Stimulated activated CD8-positive, alpha-beta memory T cell treated with anti-CD3 and anti-CD28 coated beads, Interleukin-7, amount 100 ng/mL, for 4 hours (primary cell): Measurements from ENCODE around the gene SLC2A4RG.

Source experiments
- DNase-seq, 2 donors: peaks; one replicate each; pipeline ENCODE4 v3.0.0-alpha.2; 2020; ENCODE audit warnings: low read depth in 2 of 2

The SLC2A4RG gene, protein sequence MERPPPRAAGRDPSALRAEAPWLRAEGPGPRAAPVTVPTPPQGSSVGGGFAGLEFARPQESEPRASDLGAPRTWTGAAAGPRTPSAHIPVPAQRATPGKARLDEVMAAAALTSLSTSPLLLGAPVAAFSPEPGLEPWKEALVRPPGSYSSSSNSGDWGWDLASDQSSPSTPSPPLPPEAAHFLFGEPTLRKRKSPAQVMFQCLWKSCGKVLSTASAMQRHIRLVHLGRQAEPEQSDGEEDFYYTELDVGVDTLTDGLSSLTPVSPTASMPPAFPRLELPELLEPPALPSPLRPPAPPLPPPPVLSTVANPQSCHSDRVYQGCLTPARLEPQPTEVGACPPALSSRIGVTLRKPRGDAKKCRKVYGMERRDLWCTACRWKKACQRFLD

GRCh38 chr20:63739130-63740069, at the start of gene SLC2A4RG:
SLC2A4RG (plus strand) TSS chr20:63739776; CDS start chr20:63739913, 137 bp downstream.
- DNase-seq, result peak in 1 of 2 donors; percentile 65

DNA sequence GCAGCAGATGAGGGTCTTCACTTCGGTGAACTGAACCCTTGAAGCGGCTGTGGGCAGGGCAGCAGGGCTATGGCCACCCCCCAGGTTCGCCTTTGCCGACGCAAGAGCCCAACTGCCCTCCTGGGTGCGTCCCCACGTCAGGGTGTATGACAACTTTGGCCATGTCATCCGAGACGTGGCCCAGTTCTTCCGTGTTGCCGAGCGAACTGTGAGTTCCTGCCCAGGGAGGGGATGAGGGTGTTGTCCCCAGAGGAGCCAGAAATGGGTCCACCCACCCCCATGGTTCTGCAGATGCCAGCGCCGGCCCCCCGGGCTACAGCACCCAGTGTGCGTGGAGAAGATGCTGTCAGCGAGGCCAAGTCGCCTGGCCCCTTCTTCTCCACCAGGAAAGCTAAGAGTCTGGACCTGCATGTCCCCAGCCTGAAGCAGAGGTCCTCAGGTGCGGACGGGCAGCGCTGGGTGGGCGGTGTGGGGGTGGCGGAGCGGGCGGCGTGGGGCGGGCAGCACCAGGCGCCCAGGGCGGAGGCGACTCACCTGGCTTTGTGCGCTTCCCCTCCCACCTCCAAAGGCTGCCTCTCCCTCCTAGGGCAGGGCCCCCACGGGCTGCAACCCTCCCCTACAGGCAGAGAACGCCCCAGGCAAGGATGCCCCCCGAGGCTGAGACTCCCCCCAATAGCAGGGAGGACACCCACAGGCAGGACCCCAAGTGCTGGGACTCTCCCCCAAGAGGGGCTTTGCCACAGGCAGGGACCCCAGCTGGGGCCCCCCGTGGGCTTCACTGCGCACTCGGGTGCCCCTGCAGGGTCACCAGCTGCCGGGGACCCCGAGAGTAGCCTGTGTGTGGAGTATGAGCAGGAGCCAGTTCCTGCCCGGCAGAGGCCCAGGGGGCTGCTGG, 49.3 kb upstream of the SLC2A4RG start:
- DNase-seq, result no peak

GRCh38 chr20:63690898-63691710, 48.5 kb upstream of the SLC2A4RG start:
- no peak for DNase-seq

- no peak for DNase-seq
Measured at GRCh38 chr20:63691711-63692435, 47.7 kb upstream of the SLC2A4RG start.

- DNase-seq, result no peak
Measured at GRCh38 chr20:63692436-63693082, 47.0 kb upstream of the SLC2A4RG start.

DNA sequence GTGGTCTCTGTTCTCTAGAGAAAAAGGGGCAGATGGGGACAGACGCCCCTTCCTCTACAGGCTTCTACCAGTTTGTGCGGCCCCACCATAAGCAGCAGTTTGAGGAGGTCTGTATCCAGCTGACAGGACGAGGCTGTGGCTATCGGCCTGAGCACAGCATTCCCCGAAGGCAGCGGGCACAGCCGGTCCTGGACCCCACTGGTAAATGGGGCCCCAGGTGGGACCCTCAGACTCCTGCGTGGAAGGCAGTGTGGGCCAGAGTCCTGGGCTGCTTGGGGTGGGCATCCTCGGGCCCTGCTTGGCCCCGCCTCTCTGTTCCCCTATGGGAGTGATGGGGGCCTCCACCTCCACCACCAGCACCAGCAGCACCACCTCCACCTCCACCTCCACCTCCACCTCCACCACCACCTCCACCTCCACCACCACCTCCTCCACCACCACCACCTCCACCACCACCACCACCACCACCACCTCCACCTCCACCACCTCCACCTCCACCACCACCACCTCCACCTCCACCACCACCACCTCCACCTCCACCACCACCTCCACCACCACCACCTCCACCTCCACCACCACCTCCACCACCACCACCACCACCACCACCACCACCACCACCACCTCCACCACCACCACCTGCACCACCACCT, 46.4 kb upstream of the SLC2A4RG start:
- DNase-seq, result no peak

GRCh38 chr20:63693733-63694583, 45.6 kb upstream of the SLC2A4RG start:
- no peak for DNase-seq

DNA sequence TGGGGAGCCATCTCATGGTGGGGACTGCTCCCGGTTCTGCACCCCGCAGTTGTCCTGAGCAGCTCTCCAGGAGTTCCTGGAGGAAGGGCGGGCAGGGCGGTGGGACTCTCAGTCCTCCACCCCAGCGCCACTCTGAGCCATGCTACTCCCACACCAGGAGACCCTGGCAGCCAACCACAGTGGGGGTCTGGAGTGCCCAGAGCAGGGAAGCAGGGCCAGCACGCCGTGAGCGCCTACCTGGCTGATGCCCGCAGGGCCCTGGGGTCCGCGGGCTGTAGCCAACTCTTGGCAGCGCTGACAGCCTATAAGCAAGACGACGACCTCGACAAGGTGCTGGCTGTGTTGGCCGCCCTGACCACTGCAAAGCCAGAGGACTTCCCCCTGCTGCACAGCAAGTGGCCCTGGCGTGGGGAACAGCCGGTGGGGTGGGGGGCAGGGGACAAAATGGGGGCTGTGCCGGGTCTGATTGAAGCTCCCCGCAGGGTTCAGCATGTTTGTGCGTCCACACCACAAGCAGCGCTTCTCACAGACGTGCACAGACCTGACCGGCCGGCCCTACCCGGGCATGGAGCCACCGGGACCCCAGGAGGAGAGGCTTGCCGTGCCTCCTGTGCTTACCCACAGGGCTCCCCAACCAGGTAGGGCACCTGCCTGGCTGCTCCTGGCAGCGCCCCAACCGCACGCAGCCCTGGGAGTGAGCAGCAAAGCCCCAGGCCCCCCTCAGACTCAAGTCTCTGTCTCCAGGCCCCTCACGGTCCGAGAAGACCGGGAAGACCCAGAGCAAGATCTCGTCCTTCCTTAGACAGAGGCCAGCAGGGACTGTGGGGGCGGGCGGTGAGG, 44.8 kb upstream of the SLC2A4RG start:
- no peak for DNase-seq

GRCh38 chr20:63695424-63696305, 43.9 kb upstream of the SLC2A4RG start:
- DNase-seq, result no peak

DNA sequence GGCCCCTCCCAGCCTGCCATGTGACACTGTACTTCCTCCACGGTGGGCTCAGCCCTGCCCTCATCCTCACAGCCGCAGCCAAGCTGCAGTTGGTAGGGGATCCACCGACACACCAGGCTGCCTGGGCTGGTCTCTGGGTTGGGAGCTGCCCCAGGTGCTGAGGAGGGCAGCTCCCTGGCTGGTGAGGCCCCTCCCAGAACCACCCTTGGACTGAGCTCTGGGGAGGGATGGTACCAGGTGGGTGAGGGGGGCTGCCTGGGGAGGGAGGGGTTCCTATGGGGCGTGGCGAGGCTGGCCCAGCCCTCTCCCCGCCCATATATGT, 43.3 kb upstream of the SLC2A4RG start:
- DNase-seq, result no peak

GRCh38 chr20:63696628-63697356, 42.8 kb upstream of the SLC2A4RG start, which contains the start of gene TNFRSF6B:
TNFRSF6B (plus strand) TSS chr20:63696652; CDS start chr20:63696768, 116 bp downstream.
- no peak for DNase-seq

DNA sequence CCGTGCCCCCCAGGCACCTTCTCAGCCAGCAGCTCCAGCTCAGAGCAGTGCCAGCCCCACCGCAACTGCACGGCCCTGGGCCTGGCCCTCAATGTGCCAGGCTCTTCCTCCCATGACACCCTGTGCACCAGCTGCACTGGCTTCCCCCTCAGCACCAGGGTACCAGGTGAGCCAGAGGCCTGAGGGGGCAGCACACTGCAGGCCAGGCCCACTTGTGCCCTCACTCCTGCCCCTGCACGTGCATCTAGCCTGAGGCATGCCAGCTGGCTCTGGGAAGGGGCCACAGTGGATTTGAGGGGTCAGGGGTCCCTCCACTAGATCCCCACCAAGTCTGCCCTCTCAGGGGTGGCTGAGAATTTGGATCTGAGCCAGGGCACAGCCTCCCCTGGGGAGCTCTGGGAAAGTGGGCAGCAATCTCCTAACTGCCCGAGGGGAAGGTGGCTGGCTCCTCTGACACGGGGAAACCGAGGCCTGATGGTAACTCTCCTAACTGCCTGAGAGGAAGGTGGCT, 42.2 kb upstream of the SLC2A4RG start:
- no peak for DNase-seq

- DNase-seq, result no peak
Measured at GRCh38 chr20:63697868-63698545, 41.6 kb upstream of the SLC2A4RG start.

GRCh38 chr20:63698739-63699465, 40.7 kb upstream of the SLC2A4RG start:
- peak in 1 of 2 donors; percentile 29 for DNase-seq
